ENCODE results near the gene ESYT2. TPM values are rescaled to one million over a fixed set of nuclear protein-coding genes. Genes with fewer than 3 reads are reported as not detected.
"Not testable (repeated sequence)": the region's sequence is repeated elsewhere in the genome, so short reads cannot be mapped to it uniquely, and the experiment has no call there.

ESYT2 gene
- polyA plus RNA-seq (ENCODE audit: insufficient read depth in 1 of 5, insufficient read length in 5 of 5, low replicate concordance in 1 of 5), result 10 to 100 TPM; 36.8 to 46.4 (median 41.5) TPM
- long read RNA-seq, donor 1, full-length matches to known transcripts, result 1 of 1 reads
- long read RNA-seq, donor 1, partial matches to known transcripts, result 0 of 1 reads
- long read RNA-seq, donor 1, other reads (novel, unspliced or antisense), result 0 of 1 reads
- long read RNA-seq, donor 2, full-length matches to known transcripts, result 1 of 1 reads
- long read RNA-seq, donor 2, partial matches to known transcripts, result 0 of 1 reads
- long read RNA-seq, donor 2, other reads (novel, unspliced or antisense), result 0 of 1 reads
- long read RNA-seq, donor 3, full-length matches to known transcripts, result 3 of 3 reads
- long read RNA-seq, donor 3, partial matches to known transcripts, result 0 of 3 reads
- long read RNA-seq, donor 3, other reads (novel, unspliced or antisense), result 0 of 3 reads
- long read RNA-seq, donor 4, result 0 reads
- long read RNA-seq, donor 5, full-length matches to known transcripts, result 6 of 18 reads
- long read RNA-seq, donor 5, partial matches to known transcripts, result 12 of 18 reads
- long read RNA-seq, donor 5, other reads (novel, unspliced or antisense), result 0 of 18 reads
- long read RNA-seq, donor 6, full-length matches to known transcripts, result 3 of 3 reads
- long read RNA-seq, donor 6, partial matches to known transcripts, result 0 of 3 reads
- long read RNA-seq, donor 6, other reads (novel, unspliced or antisense), result 0 of 3 reads
- long read RNA-seq, donor 7, full-length matches to known transcripts, result 7 of 177 reads
- long read RNA-seq, donor 7, partial matches to known transcripts, result 170 of 177 reads
- long read RNA-seq, donor 7, other reads (novel, unspliced or antisense), result 0 of 177 reads
- long read RNA-seq, donor 8, result 0 reads

- DNase-seq, result peak; percentile 99
Observed at GRCh38 chr7:158829342-158830210, at the start of gene ESYT2. Gene ESYT2, minus strand, starts transcription at chr7:158829509. Its CDS starts 91 bp downstream, at chr7:158829418.

GRCh38 chr7:158878151-158879079, 49.1 kb upstream of the ESYT2 start:
- not testable (repeated sequence) for DNase-seq

GRCh38 chr7:158876984-158877383, 47.7 kb upstream of the ESYT2 start:
- no peak for DNase-seq

- no peak for DNase-seq
Observed at GRCh38 chr7:158869876-158870275, 40.6 kb upstream of the ESYT2 start.

GRCh38 chr7:158868764-158869410, 39.6 kb upstream of the ESYT2 start:
- DNase-seq, result no peak

GRCh38 chr7:158867214-158867984, 38.1 kb upstream of the ESYT2 start:
- DNase-seq, result no peak

- DNase-seq, result no peak
Observed at GRCh38 chr7:158865977-158866376, 36.7 kb upstream of the ESYT2 start.

- no peak for DNase-seq
Observed at GRCh38 chr7:158865462-158865922, 36.2 kb upstream of the ESYT2 start.

GRCh38 chr7:158864833-158865232, 35.5 kb upstream of the ESYT2 start:
- no peak for DNase-seq

- DNase-seq, result no peak
Observed at GRCh38 chr7:158864507-158864820, 35.2 kb upstream of the ESYT2 start.

GRCh38 chr7:158863611-158864506, 34.5 kb upstream of the ESYT2 start:
- peak; percentile 63 to 67 for DNase-seq

- DNase-seq, result not testable (repeated sequence)
Observed at GRCh38 chr7:158862985-158863610, 33.8 kb upstream of the ESYT2 start.

GRCh38 chr7:158861936-158862704, 32.8 kb upstream of the ESYT2 start:
- no peak for DNase-seq

GRCh38 chr7:158861004-158861787, 31.9 kb upstream of the ESYT2 start:
- no peak for DNase-seq

GRCh38 chr7:158860394-158860793, 31.1 kb upstream of the ESYT2 start:
- DNase-seq, result no peak
